Measurements from ENCODE around the gene CTDSPL.

Gene CTDSPL

DNA sequence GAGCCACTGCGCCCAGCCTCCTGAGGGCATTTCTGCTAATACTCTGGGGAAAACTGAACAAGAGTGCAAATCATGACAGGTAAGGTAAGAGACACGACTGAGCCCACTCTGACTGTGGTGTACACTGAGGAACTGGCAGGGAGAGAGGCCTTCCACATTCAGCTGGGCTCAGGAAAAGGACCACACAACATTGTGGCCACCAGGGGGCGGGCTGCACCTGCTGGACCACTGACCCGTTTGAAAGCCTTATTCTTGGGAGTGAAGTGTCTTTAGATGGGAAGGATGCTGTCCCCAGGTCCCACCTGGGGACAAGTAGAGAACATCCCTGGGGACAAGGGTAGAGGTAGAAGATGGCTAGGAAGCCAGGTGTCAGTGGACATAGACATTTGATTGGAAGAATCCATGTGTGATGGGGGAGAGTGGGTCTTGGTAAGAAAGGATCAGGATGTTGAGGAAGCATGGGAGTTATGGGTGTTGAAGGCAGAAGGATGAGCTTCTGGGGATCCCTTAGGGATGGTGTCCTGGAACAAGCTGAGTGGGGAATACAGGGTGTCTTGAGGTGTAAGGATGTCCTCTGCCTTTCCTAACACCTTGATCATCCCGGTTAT lies 6.2 kb upstream of the CTDSPL start:
- DNase-seq = peak; percentile 76

GRCh38 chr3:37856381-37856780 lies 5.3 kb upstream of the CTDSPL start:
- DNase-seq = no peak

DNA sequence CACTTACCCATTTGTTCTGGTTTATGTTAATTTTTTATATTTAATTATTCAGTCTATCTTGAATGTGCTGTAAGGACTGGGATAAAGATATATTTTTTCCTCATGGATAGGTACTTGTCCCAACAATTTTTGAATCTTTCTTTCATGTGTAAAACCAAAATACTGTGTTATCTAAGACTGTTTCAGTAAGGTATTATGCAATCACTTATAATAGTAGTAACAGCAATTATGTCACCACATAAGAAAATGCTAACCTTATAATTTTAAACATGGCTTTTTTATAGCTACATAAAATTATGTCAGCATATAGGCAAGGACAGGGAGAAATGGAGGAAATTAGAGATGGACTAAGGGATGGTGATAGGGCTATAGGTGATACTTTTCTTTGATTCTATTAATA lies 2.9 kb upstream of the CTDSPL start:
- no peak for DNase-seq

- no peak for DNase-seq
Observed at GRCh38 chr3:37859354-37859753, 2.3 kb upstream of the CTDSPL start.

- no peak for DNase-seq
Observed at GRCh38 chr3:37859908-37860199, 1.8 kb upstream of the CTDSPL start.

- peak; percentile 53 for DNase-seq
Observed at GRCh38 chr3:37862219-37862902, 681 bp downstream of the CTDSPL start.

GRCh38 chr3:37862903-37863815 lies 1.5 kb downstream of the CTDSPL start:
- DNase-seq = no peak

GRCh38 chr3:37863949-37864822 lies 2.5 kb downstream of the CTDSPL start:
- no peak for DNase-seq

- no peak for DNase-seq
Observed at GRCh38 chr3:37864904-37865303, 3.2 kb downstream of the CTDSPL start.

DNA sequence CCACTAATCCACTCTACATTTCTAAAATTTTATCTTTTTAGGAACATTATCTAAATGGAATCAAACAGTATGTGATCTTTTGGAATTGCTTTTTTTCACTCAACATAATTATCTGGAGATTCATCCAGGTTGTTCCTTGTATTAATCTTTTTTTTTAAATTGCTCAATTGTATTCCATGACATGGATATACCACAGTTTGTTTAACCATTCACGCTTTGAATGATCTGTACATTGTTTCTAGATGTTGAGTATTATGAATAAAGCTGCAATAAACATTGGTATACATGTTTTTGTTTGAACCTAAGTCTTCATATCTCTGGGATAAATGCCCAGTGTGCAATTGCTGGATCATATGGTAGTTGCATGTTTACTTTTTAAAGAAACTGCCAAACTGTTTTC lies 5.5 kb downstream of the CTDSPL start:
- no peak for DNase-seq

- DNase-seq = no peak
Observed at GRCh38 chr3:37871858-37872257, 10.2 kb downstream of the CTDSPL start.

- DNase-seq = no peak
Observed at GRCh38 chr3:37872413-37873160, 10.9 kb downstream of the CTDSPL start.

DNA sequence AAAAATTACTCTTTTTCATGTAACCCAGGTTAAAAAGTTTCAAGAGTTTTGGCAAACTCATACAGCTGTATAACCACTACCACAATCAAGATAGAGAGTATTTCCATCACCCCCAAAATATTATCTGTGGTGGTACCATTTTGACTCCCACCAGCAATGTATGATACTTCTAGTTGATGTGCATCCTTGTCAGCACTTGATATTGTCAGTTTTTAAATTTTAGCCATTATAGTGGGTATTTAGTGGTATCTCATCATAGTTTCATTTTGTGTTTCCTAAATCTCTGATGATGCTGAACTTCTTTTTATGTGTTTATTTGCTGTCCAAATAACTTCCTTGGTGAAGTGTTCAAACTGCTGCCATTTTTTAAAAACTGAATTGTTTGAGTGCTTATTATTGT lies 14.6 kb downstream of the CTDSPL start:
- no peak for DNase-seq

DNA sequence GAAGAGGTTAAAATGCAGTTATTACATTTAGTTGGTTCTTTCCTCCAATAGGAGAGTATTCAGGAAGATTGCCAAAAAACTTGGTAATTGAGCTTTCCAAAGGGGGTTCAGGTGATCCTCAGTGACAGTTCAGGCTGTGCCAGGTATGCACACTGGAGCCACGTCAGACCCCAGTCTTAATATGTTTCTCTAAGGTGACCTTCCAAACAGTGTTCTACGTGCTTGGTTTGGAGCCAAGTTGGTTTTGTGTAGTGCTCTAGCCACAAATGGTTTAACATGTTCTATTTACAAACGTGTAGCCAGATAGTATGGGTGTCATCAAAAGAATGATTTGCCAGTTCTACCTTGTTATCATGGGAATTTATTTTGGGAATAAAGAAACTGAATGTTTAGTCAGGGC lies 21.0 kb downstream of the CTDSPL start:
- DNase-seq = no peak

DNA sequence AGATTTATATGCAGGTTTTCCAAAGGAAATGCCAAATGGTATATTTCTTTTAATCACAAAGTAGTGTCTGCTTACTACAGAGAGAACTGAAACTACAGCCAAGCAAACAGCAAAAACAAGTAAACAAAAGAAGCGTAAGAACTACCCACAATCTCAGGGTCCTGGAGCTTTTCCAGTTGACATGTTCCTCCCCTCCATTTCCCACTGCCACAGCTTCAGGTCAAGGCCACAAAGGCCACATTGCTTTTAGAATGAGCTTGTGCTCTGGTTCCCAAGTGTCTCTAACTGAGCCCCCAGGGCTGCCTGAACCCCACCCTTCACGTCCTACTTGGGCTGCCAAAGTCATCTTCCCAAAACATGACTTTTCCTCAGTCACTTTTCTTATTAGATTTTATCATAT lies 24.1 kb downstream of the CTDSPL start:
- no peak for DNase-seq

DNA sequence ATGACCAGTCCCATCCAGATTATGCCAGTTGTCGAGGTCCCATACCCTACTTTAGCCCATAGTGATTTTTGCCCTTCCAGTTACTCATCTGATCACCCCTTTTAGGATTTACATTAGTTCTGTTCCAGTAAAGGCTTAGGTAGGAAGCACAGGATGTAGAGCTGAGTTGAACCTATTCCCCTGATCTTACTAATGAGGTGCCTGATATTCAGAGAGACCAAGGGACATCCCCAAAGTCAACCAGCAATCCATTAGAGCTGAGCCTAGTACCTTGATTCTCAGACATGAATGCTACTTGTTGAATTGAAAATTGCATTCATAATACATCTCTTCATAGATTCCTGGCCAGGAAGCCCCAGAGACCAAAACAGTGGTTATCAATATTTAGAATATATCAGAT lies 24.7 kb downstream of the CTDSPL start:
- DNase-seq = no peak

- DNase-seq = no peak
Observed at GRCh38 chr3:37887062-37887461, 25.4 kb downstream of the CTDSPL start.

- DNase-seq = no peak
Observed at GRCh38 chr3:37887824-37888223, 26.1 kb downstream of the CTDSPL start.

GRCh38 chr3:37888421-37888820 lies 26.7 kb downstream of the CTDSPL start:
- no peak for DNase-seq

DNA sequence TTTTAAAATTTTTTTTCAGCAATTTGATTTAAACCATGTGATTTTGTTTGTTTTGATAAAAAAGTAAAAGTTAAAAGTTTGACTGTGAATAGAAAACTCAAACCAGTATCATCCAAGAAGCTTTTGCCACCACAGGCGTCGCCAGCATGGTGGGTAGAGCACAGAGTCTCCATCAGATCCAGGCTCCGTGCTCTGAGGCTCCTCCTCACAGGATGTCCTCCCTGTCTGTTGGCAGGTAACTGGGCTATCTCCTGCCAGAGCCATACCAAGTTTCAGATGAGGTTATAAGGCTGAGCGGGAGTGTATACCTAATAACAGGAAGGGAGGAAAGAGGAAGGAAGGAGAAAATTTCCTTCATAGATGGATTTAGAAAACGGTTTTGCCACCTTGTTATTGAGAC lies 28.8 kb downstream of the CTDSPL start:
- DNase-seq = no peak

GRCh38 chr3:37891227-37891626 lies 29.5 kb downstream of the CTDSPL start:
- no peak for DNase-seq

DNA sequence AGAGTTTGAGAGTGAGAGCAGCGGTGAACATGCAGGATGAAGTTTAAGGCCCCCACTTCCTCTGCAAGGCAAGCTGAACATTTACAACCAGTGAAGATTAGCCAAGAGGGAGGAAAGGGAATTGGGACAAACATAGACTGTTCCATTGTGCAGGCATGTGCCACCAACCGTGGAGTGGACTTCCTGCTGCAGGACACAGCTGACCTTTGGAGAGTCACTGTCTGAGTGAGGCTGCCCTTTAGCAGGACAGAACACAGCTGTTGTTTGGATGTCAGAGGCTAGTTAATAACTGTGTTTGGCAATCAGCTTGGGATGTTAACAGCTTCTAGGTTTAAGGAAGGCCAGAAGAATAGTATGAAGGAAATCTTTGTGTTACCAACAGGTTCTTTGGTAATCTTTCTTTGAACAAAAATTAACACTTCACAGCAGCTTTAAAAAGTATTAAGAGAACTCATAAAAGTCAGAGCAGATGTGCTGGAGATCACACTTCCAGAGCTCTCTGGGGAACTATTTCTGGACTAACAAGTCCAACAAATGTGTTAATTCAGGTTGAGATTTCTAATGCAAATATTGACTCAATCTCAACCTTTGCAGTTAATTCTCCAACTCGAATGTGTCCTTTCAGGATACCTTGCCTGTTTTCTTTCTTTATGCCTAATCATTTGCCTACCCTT lies 31.4 kb downstream of the CTDSPL start:
- DNase-seq = no peak
